ENCODE measurements around the gene GOLGA7B.

GRCh38 chr10:97870990-97871389 is 21.3 kb downstream of the GOLGA7B start:
- no peak for TF ChIP-seq CTCF (IDR thresholded peaks at IDR 0.05)
- no peak for TF ChIP-seq POLR2AphosphoS5 (IDR thresholded peaks at IDR 0.05; ENCODE audit: low read depth, low read length)
- TF ChIP-seq ELF1 (IDR thresholded peaks at IDR 0.05): no peak
- TF ChIP-seq GATA2 (CRISPR knock-in tag; IDR thresholded peaks at IDR 0.05): no peak
- no peak for TF ChIP-seq YY1 (IDR thresholded peaks at IDR 0.05; ENCODE audit: low read depth)
- TF ChIP-seq EP300 (IDR thresholded peaks at IDR 0.05; ENCODE audit: borderline replicate concordance in 1 of 2, low read depth in 1 of 2, low read length in 1 of 2): no peak
- TF ChIP-seq REST (IDR thresholded peaks at IDR 0.05; ENCODE audit: low read depth, low read length): no peak
- TF ChIP-seq RAD21 (IDR thresholded peaks at IDR 0.05; ENCODE audit: low read length): no peak
- TF ChIP-seq MEF2A (IDR thresholded peaks at IDR 0.05; ENCODE audit: borderline replicate concordance, low read depth): no peak
- TF ChIP-seq SIN3A (IDR thresholded peaks at IDR 0.05; ENCODE audit: borderline replicate concordance, low read depth, low read length): no peak
- TF ChIP-seq RCOR1 (IDR thresholded peaks at IDR 0.05; ENCODE audit: low read length): no peak
- no peak for TF ChIP-seq FOSL2 (IDR thresholded peaks at IDR 0.05; ENCODE audit: borderline replicate concordance, low read depth)

Measured in SK-N-SH (cell line).